Upper lobe of left lung (tissue), 6 donors: ENCODE measurements around the gene IQSEC1. TPM values are rescaled to one million over a fixed set of nuclear protein-coding genes. Genes with fewer than 3 reads are reported as not detected.
A peak's percentile ranks its signal among the peaks of the same experiment; 100 is the strongest.

Experiments used
- ATAC-seq, 2 donors: fragments of 200-7000 bp; cut with Tn5 transposase; one replicate each; pipeline ENCODE4 v1.9.1; 2022; ENCODE audit warnings: mild to moderate bottlenecking in 2 of 2, moderate library complexity in 2 of 2; ENCODE audit not compliant: low FRiP score in 2 of 2
- DNase-seq, 2 donors: peaks; one replicate each; pipeline ENCODE4 v3.0.0-alpha.2; 2019 to 2020
- H3K27ac ChIP-seq, 4 donors: fragments of 200-600 bp; sonication (generic); one replicate each; pipeline ENCODE4 v1.5.1; 2016 to 2019
- H3K27me3 ChIP-seq, 4 donors: fragments of 200-600 bp; sonication (generic); one replicate each; pipeline ENCODE4 v1.5.1; 2017 to 2019
- H3K36me3 ChIP-seq, 4 donors: fragments of 200-600 bp; sonication (generic); one replicate each; pipeline ENCODE4 v1.5.1; 2016 to 2019
- H3K4me1 ChIP-seq, 4 donors: fragments of 200-600 bp; sonication (generic); one replicate each; pipeline ENCODE4 v1.5.1; 2018 to 2019
- H3K4me3 ChIP-seq, 4 donors: fragments of 200-600 bp; sonication (generic); one replicate each; pipeline ENCODE4 v1.5.1; 2017 to 2019; ENCODE audit warnings: mild to moderate bottlenecking in 2 of 4, moderate library complexity in 1 of 4
- H3K9me3 ChIP-seq, 4 donors: fragments of 200-600 bp; sonication (generic); one replicate each; pipeline ENCODE4 v1.5.1; 2018 to 2019
- EP300 ChIP-seq, 4 donors: sonication (generic); formaldehyde crosslinking; IDR thresholded peaks; one replicate each; pipeline ENCODE4 v1.5.1; 2017; ENCODE audit warnings: antibody characterized with exemption in 4 of 4, control low read depth in 2 of 4
- POLR2A ChIP-seq, 4 donors: fragments of 450-650 bp; IDR thresholded peaks; one replicate each; pipeline ENCODE4 v1.5.1; 2016 to 2017; ENCODE audit warnings: antibody characterized with exemption in 4 of 4, mild to moderate bottlenecking in 2 of 4
- POLR2AphosphoS5 ChIP-seq, 2 donors: sonication (generic); formaldehyde crosslinking; IDR thresholded peaks; one replicate each; pipeline ENCODE4 v1.5.1; 2017; ENCODE audit warnings: antibody characterized with exemption in 2 of 2
- WGBS, 2 donors: methylation state at CpG; one replicate each; pipeline ENCODE4 v1.1.5; 2017 to 2018; 5-methylcytosine and 5-hydroxymethylcytosine counted together
- total RNA-seq, 6 donors: library from RNA; depleted of rRNA in 4 of 6; stranded (reverse); fragments of >200 nt in 4 of 6; gene quantifications; one replicate each; pipeline versions ENCODE4 v1.1.0 to v1.2.1, GENCODE V29; 2016 to 2021
- TF ChIP-seq, protein P1 (sequence below), 6 experiments: fragments of 450-650 bp in 4 of 6; fragments of 200-600 bp in 2 of 6; sonication (generic) in 2 of 6; IDR thresholded peaks; one replicate each; pipeline ENCODE4 v1.5.1; 2016 to 2019; ENCODE audit warnings: antibody characterized with exemption in 6 of 6
- donor health status: DM: no; HTN: no; CAD: no; lungs with moderate emphysema.
- donor health status: DM: no; HTN: yes; CAD: no; lungs with severe emphysema.

IQSEC1 gene
- total RNA-seq, 6 donors from 2014 or later = 51.1 to 105 (median 81.0) TPM

DNA sequence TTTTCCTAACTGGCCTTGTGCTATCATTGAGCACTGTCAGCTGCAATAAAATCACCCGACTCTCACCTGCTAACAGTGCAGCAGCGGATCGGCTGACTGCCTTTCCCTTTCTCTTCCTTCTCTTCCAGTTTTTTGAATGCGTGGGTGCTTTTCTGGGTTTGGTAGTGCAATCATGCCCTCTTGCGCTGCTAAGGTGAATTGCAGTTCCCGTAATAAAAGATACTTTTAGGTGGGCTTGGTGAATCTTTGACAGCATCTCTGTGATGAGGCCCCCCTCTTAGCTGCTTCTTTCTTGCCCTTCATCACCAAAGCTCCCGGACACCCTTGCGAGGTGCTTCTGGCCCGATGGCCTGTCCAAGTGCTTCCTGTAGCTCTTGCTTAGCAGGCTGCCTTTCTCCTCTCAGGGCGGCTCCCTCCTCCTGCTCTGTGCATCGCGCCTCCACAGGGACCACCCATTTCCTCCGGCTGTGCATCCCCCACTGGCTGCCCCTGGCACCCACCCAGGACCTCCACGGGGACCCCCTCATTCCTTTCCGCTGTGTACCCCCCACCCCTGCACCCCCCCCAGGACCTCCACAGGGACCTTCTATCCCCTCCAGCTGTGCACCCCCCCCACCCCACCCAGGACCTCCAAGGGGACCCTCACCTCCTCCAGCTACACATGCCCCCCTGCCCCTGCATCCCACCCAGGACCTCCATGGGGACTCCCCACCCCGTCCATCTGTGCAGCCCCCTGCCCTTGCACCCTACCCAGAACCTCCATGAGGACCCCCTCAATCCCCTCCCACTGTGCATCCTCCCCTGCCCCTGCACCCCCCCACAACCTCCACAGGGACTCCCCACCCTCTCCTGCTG is 181.0 kb downstream of the IQSEC1 start:
- Histone ChIP-seq H3K4me3 (peak overlapping the region in 1 of 4 donors; percentile 28), H3K9me3 (no peaks in the 10 kb centered on the region), H3K4me1 (peaks cover 3 to 20% (median 4%) of the 10 kb centered on the region in 4 donors), H3K36me3 (no peaks in the 10 kb centered on the region), H3K27ac (no peak overlapping the region), H3K27me3 (no peaks in the 10 kb centered on the region)
- peak in 1 of 2 donors; percentile 44 for DNase-seq
- 10 to 20% methylated on average over 14 to 16 of the region's 16 CpGs for WGBS, 2 donors
- peak in 1 of 2 donors; percentile 81 for ATAC-seq
- no peak for TF ChIP-seq POLR2AphosphoS5 (IDR thresholded peaks at IDR 0.05)
- no peak for TF ChIP-seq EP300 (IDR thresholded peaks at IDR 0.05)
- TF ChIP-seq, protein P1, sequence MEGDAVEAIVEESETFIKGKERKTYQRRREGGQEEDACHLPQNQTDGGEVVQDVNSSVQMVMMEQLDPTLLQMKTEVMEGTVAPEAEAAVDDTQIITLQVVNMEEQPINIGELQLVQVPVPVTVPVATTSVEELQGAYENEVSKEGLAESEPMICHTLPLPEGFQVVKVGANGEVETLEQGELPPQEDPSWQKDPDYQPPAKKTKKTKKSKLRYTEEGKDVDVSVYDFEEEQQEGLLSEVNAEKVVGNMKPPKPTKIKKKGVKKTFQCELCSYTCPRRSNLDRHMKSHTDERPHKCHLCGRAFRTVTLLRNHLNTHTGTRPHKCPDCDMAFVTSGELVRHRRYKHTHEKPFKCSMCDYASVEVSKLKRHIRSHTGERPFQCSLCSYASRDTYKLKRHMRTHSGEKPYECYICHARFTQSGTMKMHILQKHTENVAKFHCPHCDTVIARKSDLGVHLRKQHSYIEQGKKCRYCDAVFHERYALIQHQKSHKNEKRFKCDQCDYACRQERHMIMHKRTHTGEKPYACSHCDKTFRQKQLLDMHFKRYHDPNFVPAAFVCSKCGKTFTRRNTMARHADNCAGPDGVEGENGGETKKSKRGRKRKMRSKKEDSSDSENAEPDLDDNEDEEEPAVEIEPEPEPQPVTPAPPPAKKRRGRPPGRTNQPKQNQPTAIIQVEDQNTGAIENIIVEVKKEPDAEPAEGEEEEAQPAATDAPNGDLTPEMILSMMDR (IDR thresholded peaks at IDR 0.05) = peak; percentile 77 to 90 (median 86)
- TF ChIP-seq POLR2A (IDR thresholded peaks at IDR 0.05) = no peak

DNA sequence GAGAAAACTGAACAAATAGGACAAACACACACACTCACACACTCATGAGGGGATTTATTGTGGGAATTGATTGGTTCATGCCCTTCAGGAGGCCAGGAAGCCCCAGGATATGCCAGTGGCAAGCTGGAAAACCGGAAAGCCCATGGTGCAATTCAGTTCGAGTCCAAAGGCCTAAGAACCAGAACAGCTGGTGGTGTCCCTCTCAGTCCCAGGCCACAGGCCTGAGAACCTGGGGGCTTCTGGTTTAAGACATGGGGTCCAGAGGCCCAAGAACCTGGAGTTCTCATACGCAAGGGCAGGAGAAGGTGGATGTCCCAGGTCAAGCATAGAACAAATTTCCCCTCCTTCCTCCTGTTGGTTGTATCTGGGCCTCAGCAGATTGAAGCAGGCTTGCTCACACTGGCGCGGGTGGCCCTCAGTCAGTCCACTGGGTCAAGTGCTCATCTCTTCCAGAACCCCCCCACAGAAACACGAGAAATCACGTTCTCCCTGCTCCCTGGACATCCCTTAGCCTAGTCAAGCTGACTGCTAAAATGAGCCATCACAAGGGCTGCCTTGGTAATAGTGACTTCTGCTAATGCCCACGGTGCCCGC is 181.7 kb downstream of the IQSEC1 start:
- no peaks in the 10 kb centered on the region for H3K36me3 ChIP-seq
- ATAC-seq (peak in 1 of 2 donors; percentile 11), DNase-seq (no peak)
- TF ChIP-seq EP300 (IDR thresholded peaks at IDR 0.05) (no peak), POLR2A (IDR thresholded peaks at IDR 0.05) (no peak), POLR2AphosphoS5 (IDR thresholded peaks at IDR 0.05) (no peak)
- TF ChIP-seq, protein P1 (IDR thresholded peaks at IDR 0.05) = no peak
- peaks cover 3 to 20% (median 4%) of the 10 kb centered on the region in 4 donors for H3K4me1 ChIP-seq
- no peaks in the 10 kb centered on the region for H3K27me3 ChIP-seq
- WGBS, 2 donors = 51 to 59% methylated on average over 7 to 9 of the region's 9 CpGs
- no peaks in the 10 kb centered on the region for H3K9me3 ChIP-seq
- peak overlapping the region in 1 of 4 donors; percentile 28 for H3K4me3 ChIP-seq
- no peak overlapping the region for H3K27ac ChIP-seq

DNA sequence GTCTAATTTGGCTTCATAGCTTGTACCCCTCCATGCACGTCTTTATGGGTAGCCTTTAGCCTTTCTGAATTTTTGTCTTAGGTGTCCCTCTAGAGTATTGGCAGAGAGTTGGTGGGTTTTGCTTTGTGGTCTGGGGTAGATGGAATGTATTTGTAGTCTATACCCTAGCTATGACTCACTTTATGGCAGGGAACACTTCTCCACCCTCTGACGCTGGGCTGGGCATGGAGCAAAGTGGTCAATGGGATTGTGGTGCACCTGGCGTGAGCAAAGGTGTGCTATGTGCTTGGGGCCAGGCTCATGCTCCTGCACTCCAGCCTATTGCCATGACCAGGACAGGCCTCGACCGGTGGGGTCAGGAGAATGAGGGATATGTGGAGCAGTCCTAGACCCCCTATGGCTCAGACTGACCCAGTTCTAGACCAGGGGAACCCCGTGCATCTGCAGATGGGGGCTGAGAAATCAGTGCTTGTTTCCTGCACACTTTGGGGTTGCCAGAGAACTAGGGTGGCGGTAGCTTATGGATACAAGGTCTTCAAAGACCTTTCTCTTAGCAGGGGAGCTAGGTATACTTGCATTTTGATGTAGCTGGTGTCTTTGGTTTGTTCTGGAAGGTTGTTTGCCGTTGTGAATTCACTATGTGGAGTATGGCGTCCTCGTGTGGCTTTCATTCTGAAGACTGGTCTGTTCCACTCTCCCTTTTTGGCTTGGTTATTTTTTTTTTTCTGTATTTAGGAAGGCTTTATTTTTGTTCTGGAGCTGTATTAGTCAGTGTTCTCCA is 182.4 kb downstream of the IQSEC1 start:
- ATAC-seq (no peak), DNase-seq (no peak)
- peaks cover 3 to 15% (median 4%) of the 10 kb centered on the region in 4 donors for H3K4me1 ChIP-seq
- TF ChIP-seq POLR2A (IDR thresholded peaks at IDR 0.05) (no peak), EP300 (IDR thresholded peaks at IDR 0.05) (no peak), POLR2AphosphoS5 (IDR thresholded peaks at IDR 0.05) (no peak)
- TF ChIP-seq, protein P1 (IDR thresholded peaks at IDR 0.05) = no peak
- H3K27me3 ChIP-seq = no peaks in the 10 kb centered on the region
- no peaks in the 10 kb centered on the region for H3K36me3 ChIP-seq
- H3K9me3 ChIP-seq = no peaks in the 10 kb centered on the region
- no peak overlapping the region for H3K27ac ChIP-seq
- 91 to 98% methylated on average over 8 to 10 of the region's 10 CpGs for WGBS, 2 donors
- H3K4me3 ChIP-seq = no peak overlapping the region

DNA sequence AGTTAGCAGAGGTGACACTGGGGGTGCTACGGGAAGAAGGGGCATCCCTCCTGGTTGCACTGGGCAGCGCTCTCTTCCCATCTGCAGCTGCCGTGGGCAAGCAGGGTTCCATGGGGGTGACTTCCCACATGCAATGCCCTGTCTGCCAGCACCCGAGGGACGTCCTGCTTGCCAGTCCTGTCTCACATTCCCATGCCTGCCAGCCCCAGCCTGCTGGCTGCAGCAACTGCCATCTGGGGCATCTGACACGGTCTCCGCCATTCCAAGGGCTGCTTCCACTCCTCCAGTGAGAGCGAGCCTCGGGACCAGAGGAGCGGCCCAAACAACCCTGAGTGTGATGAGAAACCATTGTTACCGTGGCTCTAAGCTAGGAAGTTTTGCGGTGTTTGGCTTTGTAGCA is 186.5 kb downstream of the IQSEC1 start:
- Histone ChIP-seq H3K27me3 (no peaks in the 10 kb centered on the region), H3K4me1 (peaks cover 2 to 5% (median 2%) of the 10 kb centered on the region in 4 donors), H3K27ac (no peak overlapping the region), H3K4me3 (no peak overlapping the region), H3K36me3 (no peaks in the 10 kb centered on the region), H3K9me3 (no peaks in the 10 kb centered on the region)
- DNase-seq (no peak), ATAC-seq (no peak)
- WGBS, 2 donors = 87 to 94% methylated on average over 5 to 10 of the region's 12 CpGs
- no peak for TF ChIP-seq POLR2AphosphoS5 (IDR thresholded peaks at IDR 0.05)
- no peak for TF ChIP-seq POLR2A (IDR thresholded peaks at IDR 0.05)
- TF ChIP-seq, protein P1 (IDR thresholded peaks at IDR 0.05) = no peak
- TF ChIP-seq EP300 (IDR thresholded peaks at IDR 0.05) = no peak
